ENCODE results near the gene CYP8B1.

DNA sequence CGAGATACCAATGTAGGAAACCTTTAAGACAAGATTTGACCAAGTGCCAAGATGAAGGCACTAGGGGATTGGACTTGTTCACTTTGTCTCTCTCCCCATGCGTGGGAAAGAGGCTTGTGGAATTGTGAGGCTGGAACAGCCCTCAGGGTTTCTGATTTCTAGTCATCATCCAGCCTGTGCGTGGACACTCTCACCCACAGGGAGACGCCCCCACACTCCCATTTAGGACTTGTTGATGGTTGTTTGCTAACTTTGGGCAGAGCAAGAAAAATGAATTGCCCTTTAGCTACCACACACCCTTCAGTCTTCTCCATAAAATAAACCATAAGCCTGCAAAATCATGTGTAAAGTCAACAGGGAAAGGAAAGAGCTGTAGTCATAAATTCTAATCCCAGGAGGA lies 48.0 kb downstream of the CYP8B1 start:
- TF ChIP-seq, protein P1, sequence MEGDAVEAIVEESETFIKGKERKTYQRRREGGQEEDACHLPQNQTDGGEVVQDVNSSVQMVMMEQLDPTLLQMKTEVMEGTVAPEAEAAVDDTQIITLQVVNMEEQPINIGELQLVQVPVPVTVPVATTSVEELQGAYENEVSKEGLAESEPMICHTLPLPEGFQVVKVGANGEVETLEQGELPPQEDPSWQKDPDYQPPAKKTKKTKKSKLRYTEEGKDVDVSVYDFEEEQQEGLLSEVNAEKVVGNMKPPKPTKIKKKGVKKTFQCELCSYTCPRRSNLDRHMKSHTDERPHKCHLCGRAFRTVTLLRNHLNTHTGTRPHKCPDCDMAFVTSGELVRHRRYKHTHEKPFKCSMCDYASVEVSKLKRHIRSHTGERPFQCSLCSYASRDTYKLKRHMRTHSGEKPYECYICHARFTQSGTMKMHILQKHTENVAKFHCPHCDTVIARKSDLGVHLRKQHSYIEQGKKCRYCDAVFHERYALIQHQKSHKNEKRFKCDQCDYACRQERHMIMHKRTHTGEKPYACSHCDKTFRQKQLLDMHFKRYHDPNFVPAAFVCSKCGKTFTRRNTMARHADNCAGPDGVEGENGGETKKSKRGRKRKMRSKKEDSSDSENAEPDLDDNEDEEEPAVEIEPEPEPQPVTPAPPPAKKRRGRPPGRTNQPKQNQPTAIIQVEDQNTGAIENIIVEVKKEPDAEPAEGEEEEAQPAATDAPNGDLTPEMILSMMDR (IDR thresholded peaks at IDR 0.05) = no peak
- TF ChIP-seq EP300 (IDR thresholded peaks at IDR 0.05) (no peak), POLR2A (IDR thresholded peaks at IDR 0.05) (no peak)

Data from stomach (tissue), 4 donors.